HEK293T (cell line): ENCODE data around the gene ZNF627.

Source experiments
- CTCF ChIA-PET: fragments of 350-600 bp; formaldehyde crosslinking; extraction: SDS; loops from one replicate; lab custom pipeline; 2021; ENCODE audit warnings: antibody characterized with exemption, inconsistent platforms; lab: Yijun Ruan, JAX
- POLR2A ChIA-PET: fragments of 350-600 bp; formaldehyde crosslinking; extraction: SDS; loops from one replicate; lab custom pipeline; 2020; ENCODE audit warnings: antibody characterized with exemption, inconsistent platforms; lab: Yijun Ruan, JAX
- DNase-seq: peaks from one replicate; pipeline ENCODE4 v3.0.0; 2012; ENCODE audit warnings: mixed read lengths; ENCODE audit errors: extremely low spot score
- ARNT ChIP-seq: fragments of 450-650 bp; IDR thresholded peaks from 2 replicates; pipeline ENCODE4 v1.6.1; 2017; ENCODE audit warnings: mild to moderate bottlenecking
- CTBP1 ChIP-seq: fragments of 450-650 bp; IDR thresholded peaks from 2 replicates; pipeline ENCODE4 v1.6.1; 2016; ENCODE audit warnings: borderline replicate concordance
- ELF4 ChIP-seq: fragments of 450-650 bp; IDR thresholded peaks from 2 replicates; pipeline ENCODE4 v1.6.1; 2017; ENCODE audit warnings: antibody characterized with exemption
- FOXA1 ChIP-seq: fragments of 450-650 bp; IDR thresholded peaks from 2 replicates; pipeline ENCODE4 v1.6.1; 2016; ENCODE audit warnings: mild to moderate bottlenecking
- FOXM1 ChIP-seq: fragments of 450-650 bp; IDR thresholded peaks from 2 replicates; pipeline ENCODE4 v1.6.1; 2017; ENCODE audit warnings: mild to moderate bottlenecking, borderline replicate concordance
- HDGF ChIP-seq: fragments of 450-650 bp; IDR thresholded peaks from 2 replicates; pipeline ENCODE4 v1.6.1; 2017; ENCODE audit warnings: antibody characterized with exemption, borderline replicate concordance
- L3MBTL2 ChIP-seq: fragments of 450-650 bp; conservative IDR thresholded peaks from 2 replicates; pipeline ENCODE4 v1.6.1; 2016; ENCODE audit warnings: mild to moderate bottlenecking
- NFRKB ChIP-seq: fragments of 450-650 bp; IDR thresholded peaks from 2 replicates; pipeline ENCODE4 v1.6.1; 2016; ENCODE audit warnings: mild to moderate bottlenecking, moderate library complexity
- SP1 ChIP-seq: fragments of 450-650 bp; IDR thresholded peaks from 2 replicates; pipeline ENCODE4 v1.6.1; 2017
- SUZ12 ChIP-seq: fragments of 450-650 bp; IDR thresholded peaks from 2 replicates; pipeline ENCODE4 v1.6.1; 2016; ENCODE audit warnings: mild to moderate bottlenecking
- TARDBP ChIP-seq: fragments of 450-650 bp; IDR thresholded peaks from 2 replicates; pipeline ENCODE4 v1.6.1; 2016
- ZNF384 ChIP-seq: fragments of 450-650 bp; IDR thresholded peaks from 2 replicates; pipeline ENCODE4 v1.6.1; 2016
- TF ChIP-seq, protein P1 (sequence below): fragments of 450-650 bp; IDR thresholded peaks from 2 replicates; pipeline ENCODE4 v1.6.1; 2016

The ZNF627 gene

DNA sequence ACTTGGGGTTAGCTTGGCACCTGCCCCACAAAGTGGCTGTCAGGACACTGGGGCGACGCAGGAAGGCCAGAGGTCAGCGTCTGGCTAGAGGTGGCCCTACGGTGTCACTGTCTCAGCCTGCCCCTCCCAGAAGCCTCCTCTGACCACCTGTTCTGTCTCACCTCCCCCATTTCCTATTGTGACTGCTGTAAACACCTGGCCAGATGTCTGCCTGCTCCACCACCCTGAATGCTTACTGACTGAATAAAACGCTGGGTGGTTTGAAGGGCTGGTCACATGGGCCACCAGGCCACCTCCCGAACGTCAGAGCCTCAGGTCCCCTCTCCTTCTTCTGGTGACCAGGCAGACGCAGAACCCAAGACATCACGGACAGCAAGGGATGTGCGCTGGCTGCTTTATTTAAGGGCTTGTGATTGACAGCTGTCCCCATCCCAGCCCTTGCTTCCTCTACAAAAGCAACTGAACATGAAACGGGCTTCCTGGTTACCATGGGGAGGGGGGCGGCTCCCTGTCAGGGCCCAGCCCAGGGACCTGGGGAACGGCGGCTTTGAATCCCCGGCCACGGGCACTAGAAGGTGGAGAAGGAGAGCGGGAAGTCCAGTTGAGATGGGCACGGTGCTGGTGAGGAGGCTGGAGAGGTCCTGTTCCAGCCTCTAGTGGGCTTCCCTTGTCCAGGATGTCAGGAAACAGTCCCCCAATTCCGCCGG is 44.5 kb upstream of the ZNF627 start:
- POLR2A ChIA-PET: no interaction called here
- DNase-seq: no peak
- CTCF ChIA-PET: no interaction called here
- no peak for TF ChIP-seq NFRKB
- TF ChIP-seq, protein P1, sequence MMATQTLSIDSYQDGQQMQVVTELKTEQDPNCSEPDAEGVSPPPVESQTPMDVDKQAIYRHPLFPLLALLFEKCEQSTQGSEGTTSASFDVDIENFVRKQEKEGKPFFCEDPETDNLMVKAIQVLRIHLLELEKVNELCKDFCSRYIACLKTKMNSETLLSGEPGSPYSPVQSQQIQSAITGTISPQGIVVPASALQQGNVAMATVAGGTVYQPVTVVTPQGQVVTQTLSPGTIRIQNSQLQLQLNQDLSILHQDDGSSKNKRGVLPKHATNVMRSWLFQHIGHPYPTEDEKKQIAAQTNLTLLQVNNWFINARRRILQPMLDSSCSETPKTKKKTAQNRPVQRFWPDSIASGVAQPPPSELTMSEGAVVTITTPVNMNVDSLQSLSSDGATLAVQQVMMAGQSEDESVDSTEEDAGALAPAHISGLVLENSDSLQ: peak; percentile 31; the same call in 1 of the 2 replicates

DNA sequence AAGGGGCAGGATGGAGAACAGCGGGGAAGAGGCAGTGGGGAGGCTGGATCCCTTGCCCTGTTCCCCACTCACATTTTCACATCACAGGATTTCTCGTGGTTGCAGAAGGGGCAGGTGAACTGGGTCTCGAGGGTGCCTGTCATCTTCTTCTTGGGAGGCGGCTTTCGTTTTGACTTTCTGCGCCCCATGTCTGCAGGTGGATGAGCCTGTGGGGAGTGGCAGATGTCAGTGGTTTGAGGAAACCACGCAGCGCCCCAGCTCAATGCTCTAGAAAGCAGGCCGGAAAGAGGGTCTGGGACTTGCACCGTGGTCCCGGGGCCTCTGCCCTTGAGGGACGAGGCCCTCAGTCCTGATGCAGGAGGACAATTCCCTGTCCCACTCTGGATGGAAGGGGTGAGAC is 43.1 kb upstream of the ZNF627 start:
- CTCF ChIA-PET: interaction anchor here (0.8 kb wide), 1 partner anchor 18 kb away, joined by 4 read pairs; no protein-coding TSS in a partner anchor
- TF ChIP-seq NFRKB: no peak
- TF ChIP-seq, protein P1: no peak
- TF ChIP-seq FOXA1: no peak
- TF ChIP-seq ELF4: no peak
- POLR2A ChIA-PET: no interaction called here
- no peak for DNase-seq

DNA sequence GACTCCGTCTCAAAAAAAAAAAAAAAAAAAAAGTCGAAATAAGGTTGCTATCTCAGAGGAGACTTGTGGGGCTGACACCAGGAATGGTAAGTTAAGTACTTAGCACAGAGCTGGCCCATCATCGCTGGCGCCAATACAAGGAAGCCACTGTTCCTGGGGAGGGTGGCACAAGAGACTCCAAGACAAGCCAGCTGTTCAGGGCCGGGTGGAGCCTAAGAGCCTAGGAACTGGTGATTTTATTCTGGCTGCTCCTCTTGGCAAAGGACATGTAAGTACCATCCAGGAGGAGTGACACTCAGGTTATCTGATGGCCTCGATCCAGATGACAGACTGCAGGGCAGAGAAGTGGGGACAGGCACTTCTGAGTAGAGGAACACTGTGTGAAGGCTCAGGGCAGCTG is 42.0 kb upstream of the ZNF627 start:
- ChIA-PET POLR2A (interaction anchor here (0.7 kb wide), 1 partner anchor 12 kb away, joined by 3 read pairs; no protein-coding TSS in a partner anchor), CTCF (no interaction called here)
- TF ChIP-seq ARNT: no peak
- no peak for DNase-seq

DNA sequence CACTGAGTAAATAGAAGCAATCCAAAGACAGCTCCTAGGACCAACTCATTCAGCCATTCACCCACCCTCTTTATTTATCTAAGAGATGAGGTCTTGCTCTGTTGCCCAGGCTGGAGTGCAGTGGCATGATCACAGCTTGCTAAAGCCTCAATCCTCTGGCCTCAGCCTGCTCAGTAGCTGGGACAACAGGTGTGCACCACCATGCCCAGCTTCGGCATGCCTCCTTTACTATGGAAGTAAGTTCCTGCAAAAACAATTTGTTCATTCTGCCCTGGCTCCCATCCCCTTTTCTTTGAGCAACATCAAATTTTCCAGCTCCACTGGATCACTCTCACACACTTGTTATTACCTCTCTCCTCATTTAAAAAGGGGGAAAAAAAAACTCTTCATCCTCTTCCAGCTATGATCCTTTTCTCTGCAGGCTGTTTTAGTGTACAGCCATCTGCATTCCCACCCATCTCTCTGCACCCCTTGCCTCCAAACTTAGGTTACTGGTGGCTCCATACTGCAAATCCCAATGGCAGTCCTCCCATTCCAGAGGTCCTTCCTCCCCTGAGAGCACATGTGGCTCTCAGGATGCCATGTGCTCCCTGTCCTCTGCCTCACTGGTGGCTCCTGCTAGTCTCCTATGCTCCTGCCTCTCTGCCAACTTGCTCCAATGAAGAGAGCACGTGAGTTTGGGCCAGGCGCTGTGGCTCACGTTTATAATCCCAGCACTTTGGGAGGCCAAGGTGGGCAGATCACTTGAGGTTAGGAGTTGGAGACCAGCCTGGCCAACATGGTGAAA is 40.5 kb upstream of the ZNF627 start:
- no peak for DNase-seq
- TF ChIP-seq FOXA1 (no peak), HDGF (no peak), ARNT (no peak), FOXM1 (no peak), TARDBP (no peak), ELF4 (no peak), NFRKB (no peak), SP1 (no peak), ZNF384 (no peak), SUZ12 (no peak), L3MBTL2 (no peak)
- TF ChIP-seq, protein P1: no peak
- ChIA-PET POLR2A (no interaction called here), CTCF (interaction anchor here (0.6 to 0.7 kb wide), 2 partner anchors 70 to 288 kb away, joined by 3 to 7 read pairs; no protein-coding TSS in a partner anchor)

DNA sequence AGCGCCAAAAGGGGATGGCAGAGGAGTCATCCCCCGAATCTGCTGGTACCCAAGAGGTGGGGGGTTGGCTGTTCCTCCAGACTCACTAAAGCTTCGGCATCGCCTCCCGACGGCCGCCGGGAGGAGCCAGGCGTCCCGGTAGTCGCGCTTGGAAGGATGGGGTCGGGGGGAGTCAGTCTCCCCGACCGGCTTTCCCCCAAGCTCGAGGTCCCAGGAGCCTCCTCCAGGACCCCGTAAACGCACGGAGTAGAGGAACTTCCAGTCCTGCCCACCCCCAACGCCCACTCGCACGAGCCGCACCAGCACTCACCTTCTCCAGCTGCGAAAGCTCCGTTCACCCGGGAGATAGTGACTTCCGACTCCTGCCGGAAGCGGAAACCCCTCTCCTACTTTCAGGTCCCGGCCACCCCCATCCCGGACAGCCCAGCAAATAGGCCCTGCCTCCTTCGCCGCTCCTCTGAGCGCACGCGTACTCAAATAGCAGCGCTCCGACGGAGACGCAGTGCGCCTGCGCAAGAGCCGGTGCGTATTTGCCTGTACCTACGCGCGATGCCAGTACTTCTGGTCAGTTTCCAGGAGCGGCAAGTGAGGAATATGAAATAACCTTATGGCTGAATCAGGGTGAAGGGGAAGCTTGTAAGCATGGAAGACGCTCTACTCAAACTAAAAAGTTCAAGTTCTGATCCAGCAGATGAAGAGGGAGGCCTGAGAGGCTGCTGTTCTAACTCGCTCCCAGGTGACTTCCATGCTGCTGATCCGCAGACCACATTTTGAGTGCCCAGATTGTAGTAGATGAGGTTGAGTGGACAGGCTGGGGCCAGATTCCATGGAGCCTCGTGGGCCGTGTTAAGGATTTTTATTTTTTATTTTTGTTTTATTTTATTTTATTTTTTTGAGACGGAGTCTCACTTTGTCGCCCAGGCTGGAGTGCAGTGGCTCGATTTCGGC is 38.1 kb upstream of the ZNF627 start, which contains the start of gene ELOF1:
Gene ELOF1, minus strand, starts transcription at position 350 of the 948 bp plus-strand sequence. CDS start 4,883 bp downstream, outside the sequence.
- POLR2A ChIA-PET: interaction anchor here (0.6 to 2.0 kb wide), 19 partner anchors 9 to 184 kb away, joined by 3 to 13 read pairs (median 5); partner anchors contain the start of genes ACP5, CNN1, ECSIT and SWSAP1

DNA sequence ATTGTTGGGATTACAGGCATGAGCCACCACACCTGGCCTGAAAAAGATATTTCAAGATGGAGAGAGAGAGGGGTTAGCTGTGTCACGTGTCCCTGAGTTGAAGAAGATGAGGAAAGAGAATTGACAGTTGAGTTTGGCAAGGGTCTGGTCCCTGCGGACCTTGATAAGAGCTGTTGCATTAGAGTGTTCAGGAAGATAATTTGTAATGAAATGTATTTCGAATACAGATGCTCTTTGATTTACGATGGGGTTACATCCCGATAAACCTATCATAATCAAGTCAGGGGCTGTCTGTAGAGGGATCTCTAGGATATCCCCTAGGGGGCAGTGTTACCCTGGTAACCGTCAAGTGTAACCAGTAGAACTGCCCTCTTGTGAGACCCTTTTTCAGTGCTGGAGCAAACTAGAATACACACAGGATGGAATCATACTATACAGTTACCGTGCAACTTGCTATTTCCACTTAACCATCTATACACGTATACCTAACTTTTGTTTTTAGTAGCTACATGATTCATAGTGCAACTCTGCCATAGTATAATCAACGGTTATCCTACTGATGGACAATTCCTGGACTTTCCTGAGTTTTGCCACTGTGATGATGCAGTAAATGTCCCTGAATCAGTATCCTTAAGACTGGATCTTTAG is 36.8 kb upstream of the ZNF627 start:
- DNase-seq: peak; percentile 70
- TF ChIP-seq SUZ12 (no peak), CTBP1 (peak; percentile 69)
- TF ChIP-seq, protein P1: peak; percentile 85
- CTCF ChIA-PET: interaction anchor here (1.4 kb wide), 1 partner anchor 12 kb away, joined by 3 read pairs; no protein-coding TSS in a partner anchor
- POLR2A ChIA-PET: no interaction called here

More for the DNA sequence above, 38.1 kb upstream of the ZNF627 start, which contains the start of gene ELOF1:
- DNase-seq: peak; percentile 99
- CTCF ChIA-PET: interaction anchor here (0.5 to 1.1 kb wide), 5 partner anchors 14 to 178 kb away, joined by 3 to 5 read pairs (median 4); no protein-coding TSS in a partner anchor
- TF ChIP-seq L3MBTL2 (peak; percentile 64; the same call in 1 of the 2 replicates), HDGF (0 out of 2 replicates have a peak, but pooled peaks have one; percentile 44), CTBP1 (no peak), TARDBP (no peak)
